CD4-positive, CD25-positive, alpha-beta regulatory T cell (primary cell): ENCODE data around the gene A2M. TPM values are rescaled to one million over a fixed set of nuclear protein-coding genes. Genes with fewer than 3 reads are reported as not detected.

Experiments used
- ATAC-seq, 2 donors: fragments of 150-1000 bp; cut with Tn5 transposase; one replicate each; pipeline ENCODE4 v1.10.0; 2021; ENCODE audit warnings: low read depth in 2 of 2, moderate number of reproducible peaks in 2 of 2, moderate library complexity in 1 of 2
- DNase-seq, 3 donors: peaks; one replicate each; pipeline versions ENCODE4 v3.0.0 to v3.0.0-alpha.2; 2012 to 2022; ENCODE audit warnings: mixed read lengths in 1 of 3
- H3K27ac ChIP-seq: one replicate; pipeline ENCODE4 v1.7.0; 2013; ENCODE audit warnings: mild to moderate bottlenecking, low read length; ENCODE audit not compliant: insufficient read depth, poor library complexity, severe bottlenecking
- H3K27me3 ChIP-seq: one replicate; pipeline ENCODE4 v1.7.0; 2013; ENCODE audit warnings: low read length; ENCODE audit not compliant: control insufficient read depth, insufficient read depth
- H3K36me3 ChIP-seq: one replicate; pipeline ENCODE4 v1.7.0; 2013; ENCODE audit warnings: mild to moderate bottlenecking, low read length, moderate library complexity; ENCODE audit not compliant: control insufficient read depth, insufficient read depth
- H3K4me1 ChIP-seq: 2 replicates; pipeline ENCODE4 v1.7.0; 2013; ENCODE audit warnings: mild to moderate bottlenecking, low read length; ENCODE audit not compliant: insufficient read depth, control insufficient read depth, poor library complexity, severe bottlenecking
- H3K4me3 ChIP-seq: one replicate; pipeline ENCODE4 v1.7.0; 2013; ENCODE audit warnings: low read depth, mild to moderate bottlenecking, low read length, moderate library complexity
- H3K9me3 ChIP-seq, 2 experiments: 1 replicate in 1 of 2; 2 replicates in 1 of 2; pipeline ENCODE4 v1.7.0; 2013; ENCODE audit warnings: low read length in 2 of 2, mild to moderate bottlenecking in 1 of 2, moderate library complexity in 1 of 2; ENCODE audit not compliant: control insufficient read depth in 2 of 2
- H3K27ac Mint-ChIP-seq, 3 donors: one replicate each; pipeline ENCODE4 v1.8.0; 2020 to 2022; ENCODE audit warnings: mild to moderate bottlenecking in 3 of 3, mixed read lengths in 3 of 3, moderate library complexity in 2 of 3
- H3K27me3 Mint-ChIP-seq: one replicate; pipeline ENCODE4 v1.8.0; 2022; ENCODE audit warnings: mild to moderate bottlenecking, mixed read lengths
- H3K36me3 Mint-ChIP-seq: one replicate; pipeline ENCODE4 v1.8.0; 2020; ENCODE audit warnings: mixed read lengths
- H3K4me1 Mint-ChIP-seq, 4 donors: one replicate each; pipeline ENCODE4 v1.8.0; 2020 to 2022; ENCODE audit warnings: mixed read lengths in 4 of 4, mild to moderate bottlenecking in 1 of 4
- H3K4me3 Mint-ChIP-seq, 4 donors: one replicate each; pipeline ENCODE4 v1.8.0; 2020 to 2022; ENCODE audit warnings: mild to moderate bottlenecking in 4 of 4, mixed read lengths in 4 of 4, moderate library complexity in 3 of 4
- H3K9me3 Mint-ChIP-seq, 7 donors: one replicate each; pipeline ENCODE4 v1.8.0; 2020 to 2022; ENCODE audit warnings: mixed read lengths in 7 of 7, mild to moderate bottlenecking in 3 of 7, moderate library complexity in 2 of 7
- polyA plus RNA-seq, 4 donors: library from polyadenylated mRNA; unstranded; fragments of 300-500 nt; fragmentation: Illumina TruSeq; gene quantifications; one replicate each; pipeline ENCODE4 v1.2.3, GENCODE V29; 2021
- total RNA-seq: library from RNA; stranded (reverse); gene quantifications from one replicate; pipeline ENCODE4 v1.2.3, GENCODE V29; 2022

Gene A2M
- total and polyA plus RNA-seq, 5 donors from 2014 or later, result not detected

GRCh38 chr12:9066183-9066623, 49.5 kb downstream of the A2M start:
- Histone ChIP-seq H3K4me3 (no peak overlapping the region), H3K9me3 (no peaks in the 10 kb centered on the region), H3K27me3 (peaks cover 6% of the 10 kb centered on the region), H3K36me3 (no peaks in the 10 kb centered on the region), H3K4me1 (peaks cover 9% of the 10 kb centered on the region), H3K27ac (no peak overlapping the region)
- Mint-ChIP-seq H3K27ac (peak overlapping the region in 1 of 3 donors; percentile 86), H3K27me3 (peaks cover 35% of the 10 kb centered on the region), H3K4me1 (peaks cover 2 to 10% (median 7%) of the 10 kb centered on the region in 4 donors), H3K9me3 (peaks cover 0 to 2% (median 0%) of the 10 kb centered on the region in 7 donors), H3K4me3 (peak overlapping the region in 3 of 4 donors; percentile 33 to 73 (median 69)), H3K36me3 (no peaks in the 10 kb centered on the region)
- ATAC-seq (no peak), DNase-seq (no peak)

- H3K27me3 Mint-ChIP-seq, result peaks cover 35% of the 10 kb centered on the region
- Histone ChIP-seq H3K27me3 (peaks cover 6% of the 10 kb centered on the region), H3K27ac (no peak overlapping the region), H3K4me3 (no peak overlapping the region), H3K9me3 (no peaks in the 10 kb centered on the region), H3K36me3 (no peaks in the 10 kb centered on the region), H3K4me1 (peaks cover 9% of the 10 kb centered on the region)
- H3K27ac Mint-ChIP-seq, result no peak overlapping the region
- no peaks in the 10 kb centered on the region for H3K36me3 Mint-ChIP-seq
- peaks cover 0 to 2% (median 0%) of the 10 kb centered on the region in 7 donors for H3K9me3 Mint-ChIP-seq
- DNase-seq (no peak), ATAC-seq (no peak)
- H3K4me3 Mint-ChIP-seq, result peak overlapping the region in 2 of 4 donors; percentile 33 to 39
- H3K4me1 Mint-ChIP-seq, result peaks cover 2 to 10% (median 7%) of the 10 kb centered on the region in 4 donors
Observed at GRCh38 chr12:9065607-9065856, 50.2 kb downstream of the A2M start.

GRCh38 chr12:9064815-9065606, 50.7 kb downstream of the A2M start:
- Mint-ChIP-seq H3K27me3 (peaks cover 35% of the 10 kb centered on the region), H3K27ac (peak overlapping the region in 1 of 3 donors; percentile 79), H3K4me3 (peak overlapping the region in 3 of 4 donors; percentile 51 to 85 (median 78)), H3K9me3 (peaks cover 0 to 2% (median 0%) of the 10 kb centered on the region in 7 donors), H3K36me3 (no peaks in the 10 kb centered on the region), H3K4me1 (peaks cover 2 to 10% (median 7%) of the 10 kb centered on the region in 4 donors)
- Histone ChIP-seq H3K27me3 (peaks cover 6% of the 10 kb centered on the region), H3K4me3 (no peak overlapping the region), H3K27ac (no peak overlapping the region), H3K4me1 (peaks cover 9% of the 10 kb centered on the region), H3K36me3 (no peaks in the 10 kb centered on the region), H3K9me3 (no peaks in the 10 kb centered on the region)
- no peak for DNase-seq
- peak; percentile 10 to 43 for ATAC-seq

GRCh38 chr12:9064201-9064814, 51.4 kb downstream of the A2M start:
- peaks cover 6% of the 10 kb centered on the region for H3K27me3 ChIP-seq
- peaks cover 0 to 2% (median 0%) of the 10 kb centered on the region in 7 donors for H3K9me3 Mint-ChIP-seq
- peak overlapping the region; percentile 78 to 85 (median 82) for H3K4me3 Mint-ChIP-seq
- no peak overlapping the region for H3K4me3 ChIP-seq
- no peaks in the 10 kb centered on the region for H3K9me3 ChIP-seq
- peaks cover 9% of the 10 kb centered on the region for H3K4me1 ChIP-seq
- DNase-seq (peak in 2 of 3 donors; percentile 55 to 66), ATAC-seq (peak; percentile 81 to 85)
- H3K36me3 ChIP-seq, result no peaks in the 10 kb centered on the region
- H3K4me1 Mint-ChIP-seq, result peaks cover 2 to 10% (median 7%) of the 10 kb centered on the region in 4 donors
- no peak overlapping the region for H3K27ac ChIP-seq
- H3K36me3 Mint-ChIP-seq, result no peaks in the 10 kb centered on the region
- H3K27ac Mint-ChIP-seq, result peak overlapping the region in 2 of 3 donors; percentile 23 to 45
- peaks cover 35% of the 10 kb centered on the region for H3K27me3 Mint-ChIP-seq

- DNase-seq (no peak), ATAC-seq (no peak)
- Histone ChIP-seq H3K4me3 (no peak overlapping the region), H3K27ac (no peak overlapping the region), H3K9me3 (no peaks in the 10 kb centered on the region), H3K36me3 (no peaks in the 10 kb centered on the region), H3K4me1 (no peaks in the 10 kb centered on the region), H3K27me3 (peaks cover 3% of the 10 kb centered on the region)
- H3K27me3 Mint-ChIP-seq, result peaks cover 35% of the 10 kb centered on the region
- H3K4me1 Mint-ChIP-seq, result peaks cover 5 to 13% (median 7%) of the 10 kb centered on the region in 4 donors
- H3K9me3 Mint-ChIP-seq, result no peaks in the 10 kb centered on the region
- no peak overlapping the region for H3K27ac Mint-ChIP-seq
- no peak overlapping the region for H3K4me3 Mint-ChIP-seq
- H3K36me3 Mint-ChIP-seq, result no peaks in the 10 kb centered on the region
Observed at GRCh38 chr12:9052610-9053009, 63.1 kb downstream of the A2M start.

GRCh38 chr12:9051158-9051550, 64.6 kb downstream of the A2M start:
- Mint-ChIP-seq H3K27me3 (peaks cover 27% of the 10 kb centered on the region), H3K27ac (no peak overlapping the region), H3K36me3 (no peaks in the 10 kb centered on the region), H3K4me3 (no peak overlapping the region), H3K9me3 (peaks cover 0 to 3% (median 0%) of the 10 kb centered on the region in 7 donors), H3K4me1 (peaks cover 8 to 17% (median 10%) of the 10 kb centered on the region in 4 donors)
- ATAC-seq (no peak), DNase-seq (no peak)
- Histone ChIP-seq H3K9me3 (no peaks in the 10 kb centered on the region), H3K4me3 (no peak overlapping the region), H3K27ac (no peak overlapping the region), H3K36me3 (no peaks in the 10 kb centered on the region), H3K27me3 (peaks cover 3% of the 10 kb centered on the region), H3K4me1 (no peaks in the 10 kb centered on the region)

- Mint-ChIP-seq H3K36me3 (no peaks in the 10 kb centered on the region), H3K27me3 (peaks cover 22% of the 10 kb centered on the region), H3K4me3 (no peak overlapping the region), H3K27ac (no peak overlapping the region), H3K9me3 (peaks cover 0 to 4% (median 0%) of the 10 kb centered on the region in 7 donors), H3K4me1 (peaks cover 8 to 19% (median 12%) of the 10 kb centered on the region in 4 donors)
- no peaks in the 10 kb centered on the region for H3K9me3 ChIP-seq
- H3K36me3 ChIP-seq, result no peaks in the 10 kb centered on the region
- no peak for ATAC-seq
- H3K27ac ChIP-seq, result no peak overlapping the region
- no peaks in the 10 kb centered on the region for H3K4me1 ChIP-seq
- no peak overlapping the region for H3K4me3 ChIP-seq
- peaks cover 3% of the 10 kb centered on the region for H3K27me3 ChIP-seq
- no peak for DNase-seq
Observed at GRCh38 chr12:9050521-9051157, 65.1 kb downstream of the A2M start.
